Fibroblast of lung (primary cell): ENCODE data around the gene ERCC2.

Experiments used
- CTCF ChIP-seq, 2 donors: IDR thresholded peaks in 1 of 2; conservative IDR thresholded peaks in 1 of 2; 1 replicate in 1 of 2; 2 replicates in 1 of 2; pipeline ENCODE4 v1.5.1; 2011 to 2012; ENCODE audit warnings: low read length in 2 of 2, control low read depth in 1 of 2, inconsistent platforms in 1 of 2, low read depth in 1 of 2, mild to moderate bottlenecking in 1 of 2
- EZH2 ChIP-seq: IDR thresholded peaks from 2 replicates; pipeline ENCODE4 v1.5.1; 2012; ENCODE audit warnings: low read length, control low read depth, mild to moderate bottlenecking; ENCODE audit errors: missing control alignments

- TF ChIP-seq EZH2 (no peak), CTCF (conservative IDR thresholded peaks at IDR 0.05 in 1 of 2, IDR thresholded peaks at IDR 0.05 in 1 of 2; ENCODE audit: low read depth in 1 of 2, low read length in 2 of 2) (no peak)
Measured at GRCh38 chr19:45408121-45408520, 37.7 kb upstream of the ERCC2 start.
